GM12865 (cell line): ENCODE results near the gene RUNX3.

Source experiments
- DNase-seq: peaks from one replicate; pipeline ENCODE4 v3.0.0; 2010; ENCODE audit warnings: low read depth
- H3K4me3 ChIP-seq: 2 replicates; pipeline ENCODE4 v1.5.1; 2011; ENCODE audit warnings: mild to moderate bottlenecking, low read depth, low read length, control low read depth
- CTCF ChIP-seq: IDR thresholded peaks from 2 replicates; pipeline ENCODE4 v1.5.1; 2011; ENCODE audit warnings: low read length, control low read depth, low read depth, inconsistent platforms; ENCODE audit not compliant: insufficient read depth; ENCODE audit errors: missing control alignments

Gene RUNX3

GRCh38 chr1:24871306-24871901, 58.7 kb downstream of the RUNX3 start:
- no peak overlapping the region for H3K4me3 ChIP-seq
- DNase-seq = no peak
- no peak for TF ChIP-seq CTCF

GRCh38 chr1:24870551-24871195, 59.4 kb downstream of the RUNX3 start:
- no peak for TF ChIP-seq CTCF
- DNase-seq = no peak
- no peak overlapping the region for H3K4me3 ChIP-seq

- no peak for TF ChIP-seq CTCF
- H3K4me3 ChIP-seq = no peak overlapping the region
- no peak for DNase-seq
Observed at GRCh38 chr1:24868016-24868875, 61.8 kb downstream of the RUNX3 start.

- TF ChIP-seq CTCF = no peak
- H3K4me3 ChIP-seq = no peak overlapping the region
- no peak for DNase-seq
Observed at GRCh38 chr1:24867084-24867870, 62.8 kb downstream of the RUNX3 start.

- TF ChIP-seq CTCF = no peak
- no peak overlapping the region for H3K4me3 ChIP-seq
- peak; percentile 33 for DNase-seq
Observed at GRCh38 chr1:24866211-24867083, 63.6 kb downstream of the RUNX3 start.

GRCh38 chr1:24865587-24865986, 64.5 kb downstream of the RUNX3 start:
- no peak for TF ChIP-seq CTCF
- no peak overlapping the region for H3K4me3 ChIP-seq
- no peak for DNase-seq
